HG03565 (cell line): ENCODE results near the gene ENTPD1.

Experiments
- ATAC-seq: cut with Tn5 transposase; IDR thresholded peaks from one replicate; pipeline ENCODE4 v1.9.1; 2021; ENCODE audit warnings: mild to moderate bottlenecking, moderate library complexity; ENCODE audit not compliant: unreplicated experiment

The ENTPD1 gene

DNA sequence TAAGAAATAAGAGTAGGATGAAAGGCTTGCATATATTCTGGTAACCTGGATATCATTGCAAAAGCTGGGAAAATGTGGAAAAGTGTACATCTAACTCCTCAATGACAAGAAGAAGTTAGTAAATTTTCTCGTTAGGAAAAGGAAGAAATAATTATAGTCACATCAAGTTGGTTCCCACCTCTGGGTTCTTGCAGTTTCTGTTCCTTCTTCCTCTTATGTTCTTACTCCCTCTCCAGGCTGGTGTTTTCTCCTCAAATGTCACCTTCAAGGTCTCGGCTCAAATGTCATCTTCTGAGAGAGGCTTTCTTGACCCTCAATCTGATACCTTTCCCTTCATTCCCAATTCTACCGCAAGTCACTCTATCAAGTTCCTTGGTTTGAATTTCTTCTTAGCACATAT lies 64.4 kb downstream of the ENTPD1 start:
- ATAC-seq: peak; percentile 48

DNA sequence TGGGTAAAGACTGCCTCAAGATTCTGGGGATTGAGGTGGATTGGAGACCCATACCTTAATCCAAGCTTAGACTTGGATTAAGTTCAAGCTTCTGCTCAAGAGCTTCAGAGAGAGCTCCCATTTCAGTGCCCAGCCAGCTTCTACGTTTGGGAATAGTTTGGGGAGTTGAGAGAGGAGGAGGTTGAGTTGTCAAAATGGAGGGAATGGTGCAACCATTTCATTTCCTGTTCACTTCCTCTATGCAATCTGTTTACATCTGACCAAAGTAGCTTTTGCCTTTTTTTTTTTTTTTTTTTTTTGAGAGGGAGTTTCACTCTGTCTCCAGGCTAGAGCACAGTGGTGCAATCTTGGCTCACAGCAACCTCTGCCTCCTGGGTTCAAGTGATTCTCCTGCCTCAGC lies 65.8 kb downstream of the ENTPD1 start:
- no peak for ATAC-seq

DNA sequence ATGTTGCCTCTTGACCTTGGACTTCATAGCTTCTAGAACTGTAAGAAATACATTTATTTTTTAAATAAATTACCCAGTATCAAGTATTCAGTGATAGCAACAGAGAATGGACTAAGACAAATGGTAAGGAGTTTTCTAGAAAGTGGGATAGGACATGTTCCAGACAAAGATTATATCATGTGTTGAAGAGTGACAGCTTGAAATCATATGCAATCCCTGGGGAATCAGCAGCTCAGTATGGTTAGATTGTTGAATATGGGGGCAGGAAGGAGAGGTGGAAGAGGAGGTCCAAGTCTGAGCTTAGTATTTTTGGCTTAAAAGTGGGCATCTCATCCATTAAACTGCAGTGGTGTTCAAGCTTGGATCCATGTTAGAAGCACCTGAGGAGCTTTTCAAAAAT lies 74.1 kb downstream of the ENTPD1 start:
- ATAC-seq: no peak

DNA sequence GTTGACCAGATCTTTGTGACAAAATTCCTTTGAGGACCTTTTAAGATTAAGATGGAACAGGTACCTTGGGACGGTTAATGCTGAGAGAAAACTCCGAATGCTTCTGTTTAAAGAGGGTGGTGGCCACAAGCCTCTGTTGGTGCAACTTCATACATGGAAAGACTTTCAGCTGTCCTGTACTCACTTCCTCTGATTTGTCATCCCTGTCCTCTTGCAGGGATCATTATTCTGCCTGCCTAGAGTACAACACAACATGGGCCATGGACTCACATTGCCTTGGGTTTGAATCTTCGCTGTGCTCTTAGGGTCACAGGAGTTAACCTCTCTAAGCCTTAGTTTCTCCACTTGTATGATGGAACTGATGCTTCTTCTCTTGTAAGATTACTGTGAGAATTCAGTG lies 75.1 kb downstream of the ENTPD1 start:
- no peak for ATAC-seq

DNA sequence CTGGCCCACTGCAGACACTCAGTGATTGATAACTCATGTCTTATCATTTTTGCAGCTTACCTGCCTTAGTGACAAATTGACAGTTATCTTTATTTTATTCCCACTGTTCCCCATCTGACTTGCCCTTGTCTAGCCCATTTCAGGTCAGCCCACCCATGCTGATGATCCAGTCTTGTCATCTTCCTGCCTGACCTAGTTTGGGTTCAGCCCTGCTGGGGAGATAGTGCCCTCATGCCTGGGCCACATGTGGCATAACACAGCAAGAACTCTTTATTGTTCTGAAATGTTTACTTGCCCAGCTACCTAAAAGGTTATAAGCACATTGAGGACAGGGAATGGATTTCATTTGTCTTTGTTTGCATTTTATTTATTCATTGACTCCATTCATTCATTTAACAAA lies 75.6 kb downstream of the ENTPD1 start:
- no peak for ATAC-seq

DNA sequence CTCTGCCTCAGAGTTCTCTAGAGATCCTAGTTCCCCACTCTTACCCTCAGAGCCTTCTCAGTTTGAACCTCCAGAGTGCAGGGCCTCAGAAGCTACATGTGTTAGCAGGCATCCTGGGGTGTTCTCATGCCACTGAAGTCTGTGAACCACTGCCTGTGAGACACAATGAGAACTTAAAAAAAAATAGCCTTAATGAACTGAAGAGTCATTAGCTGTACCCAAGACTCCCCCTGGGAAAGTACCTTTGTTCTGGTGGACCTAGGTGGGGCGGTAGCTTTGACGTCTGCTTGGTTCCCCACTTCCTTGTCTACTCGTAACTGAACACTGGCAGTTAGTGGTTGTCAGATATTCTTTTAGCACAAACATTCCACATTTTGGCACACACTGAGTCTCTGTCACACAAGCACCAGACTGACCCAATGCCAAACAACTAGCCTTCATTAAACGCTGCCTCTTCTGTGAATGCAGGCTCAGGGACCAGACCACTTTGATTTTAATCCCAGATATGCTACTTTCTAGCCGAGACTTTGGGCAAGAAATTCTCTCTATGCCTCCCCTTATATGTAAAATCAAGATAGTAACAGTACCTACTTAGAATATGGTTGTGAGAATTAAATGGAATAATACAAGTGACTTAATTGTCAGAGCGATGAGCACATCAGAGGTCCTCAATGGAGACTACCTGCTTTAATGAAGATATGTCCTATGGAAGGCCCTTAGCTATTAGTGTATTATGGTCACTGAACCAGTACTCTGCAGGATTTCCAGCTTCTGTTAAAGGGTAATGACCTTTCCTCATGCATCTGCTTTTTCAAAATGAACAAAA lies 76.5 kb downstream of the ENTPD1 start:
- ATAC-seq: peak; percentile 85

DNA sequence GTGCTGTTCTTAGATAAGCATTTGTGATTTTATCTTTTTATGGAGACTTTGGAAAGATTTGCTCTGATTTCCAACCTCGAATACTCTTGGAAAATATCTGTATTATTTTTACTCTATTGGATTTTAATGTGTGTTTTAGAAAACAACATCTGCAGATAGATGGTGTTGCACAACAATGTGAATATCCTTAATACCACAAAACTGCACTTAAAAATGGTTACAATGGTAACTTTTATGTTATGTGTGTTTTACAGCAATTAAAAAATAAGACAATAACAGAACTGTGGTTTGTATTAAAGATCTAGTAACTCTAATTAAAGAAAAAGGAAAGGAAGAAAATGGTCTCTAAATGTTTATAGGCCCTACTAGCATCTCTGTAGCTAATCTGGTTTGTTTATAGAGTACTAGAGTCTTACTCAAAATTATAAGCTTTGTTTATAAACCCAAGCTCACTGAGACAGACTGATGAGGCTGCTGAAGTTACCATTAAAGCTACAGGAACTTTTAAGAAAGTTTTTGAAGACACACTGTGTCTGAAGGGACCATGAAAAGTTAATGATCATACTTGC lies 77.2 kb downstream of the ENTPD1 start:
- no peak for ATAC-seq

DNA sequence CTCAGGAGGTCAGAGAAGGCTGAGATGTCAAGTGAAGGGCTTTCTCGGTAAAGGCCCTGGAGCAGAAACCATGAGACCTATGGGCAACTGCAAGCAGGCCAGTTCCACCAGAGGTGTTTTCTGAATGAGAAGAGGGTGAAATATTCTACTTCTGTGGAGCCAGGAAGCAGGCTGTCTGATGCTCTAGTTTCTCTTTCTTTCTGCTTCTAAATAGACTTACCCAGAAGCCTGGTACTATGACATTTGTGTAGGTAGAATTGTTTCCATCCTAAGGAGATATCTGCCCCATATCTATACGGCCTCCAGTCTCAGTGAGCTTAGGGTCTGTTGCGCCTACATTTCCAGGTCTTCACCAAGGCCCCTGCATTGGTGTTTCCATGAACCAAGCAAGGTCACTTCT lies 78.4 kb downstream of the ENTPD1 start:
- ATAC-seq: no peak

DNA sequence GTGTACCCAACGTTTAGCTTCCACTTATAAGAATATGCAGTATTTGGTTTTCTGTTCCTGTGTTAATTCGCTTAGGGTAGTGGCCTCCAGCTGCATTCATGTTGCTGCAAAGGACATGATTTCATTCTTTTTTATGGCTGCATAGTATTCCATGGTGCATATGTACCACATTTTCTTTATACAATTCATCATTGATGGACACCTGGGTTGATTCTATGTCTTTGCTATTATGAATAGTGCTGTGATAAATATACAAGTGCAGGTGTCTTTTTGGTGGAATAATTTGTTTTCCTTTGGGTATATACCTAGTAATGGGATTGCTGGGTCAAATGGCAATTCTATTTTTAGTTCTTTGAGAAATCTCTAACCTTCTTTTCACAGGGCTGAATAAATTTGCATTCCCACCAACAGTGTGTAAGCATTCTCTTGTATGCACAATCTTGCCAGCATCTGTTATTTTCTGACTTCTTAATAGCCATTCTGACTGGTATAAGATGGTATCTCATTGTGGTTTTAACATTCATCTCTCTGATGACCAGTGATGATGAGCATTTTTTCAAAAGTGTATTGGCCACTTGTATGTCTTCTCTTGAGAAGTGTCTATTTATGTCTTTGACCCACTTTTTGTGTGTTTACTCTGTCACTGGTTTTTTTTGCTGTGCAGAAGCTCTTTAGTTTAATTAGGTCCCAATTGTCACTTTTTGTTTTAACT lies 79.3 kb downstream of the ENTPD1 start:
- ATAC-seq: no peak

DNA sequence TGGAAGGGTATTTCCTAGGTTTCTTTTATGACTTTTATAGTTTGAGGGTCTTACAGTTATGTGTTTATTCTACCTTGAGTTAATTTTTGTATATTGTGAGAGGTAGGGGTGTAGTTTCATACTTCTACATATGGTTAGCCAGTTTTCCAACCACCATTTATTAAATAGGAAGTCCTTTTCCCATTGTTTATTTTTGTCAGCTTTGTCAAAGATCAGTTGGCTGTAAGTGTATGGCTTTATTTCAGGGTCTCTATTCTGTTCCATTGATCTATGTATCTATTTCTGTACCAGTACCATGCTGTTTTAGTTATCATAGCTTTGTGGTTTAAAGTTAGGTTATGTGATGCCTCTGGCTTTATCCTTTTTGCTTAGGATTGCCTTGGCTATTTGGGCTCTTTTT lies 79.9 kb downstream of the ENTPD1 start:
- no peak for ATAC-seq

DNA sequence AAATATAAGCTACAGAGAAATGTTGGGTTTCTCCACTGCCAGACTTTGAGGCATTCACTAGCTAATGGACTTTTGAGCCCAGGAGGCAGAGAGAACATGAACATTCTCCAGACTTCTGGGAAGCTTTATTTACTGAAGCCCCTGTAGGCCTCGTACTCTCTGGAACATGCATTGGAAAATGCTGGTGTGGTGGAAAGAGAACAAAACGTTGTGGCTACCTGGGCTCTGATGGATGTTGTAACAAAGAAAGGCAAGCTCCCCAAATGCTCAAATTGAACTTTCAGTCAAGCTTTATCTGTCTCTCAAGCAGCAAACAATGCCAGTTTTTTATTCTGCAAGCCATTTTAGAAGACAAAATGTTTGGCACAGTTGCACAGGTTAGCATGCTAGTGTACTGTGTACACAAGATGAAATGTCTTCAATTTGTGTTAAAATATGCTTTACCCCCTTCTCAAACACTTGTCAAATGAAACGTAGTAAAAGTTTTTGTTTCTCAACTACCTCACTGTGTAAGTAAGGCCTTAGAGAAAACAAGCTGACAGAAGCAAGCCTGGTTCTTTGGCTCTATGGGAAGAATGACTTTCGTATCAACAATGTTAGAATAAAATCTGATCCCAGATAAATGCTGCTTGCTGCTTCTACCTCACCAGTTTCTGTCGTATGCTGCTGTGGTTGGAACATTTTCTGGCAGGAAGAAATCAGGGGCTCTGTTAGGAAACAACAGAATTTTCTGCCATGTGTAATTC lies 80.8 kb downstream of the ENTPD1 start:
- ATAC-seq: no peak

DNA sequence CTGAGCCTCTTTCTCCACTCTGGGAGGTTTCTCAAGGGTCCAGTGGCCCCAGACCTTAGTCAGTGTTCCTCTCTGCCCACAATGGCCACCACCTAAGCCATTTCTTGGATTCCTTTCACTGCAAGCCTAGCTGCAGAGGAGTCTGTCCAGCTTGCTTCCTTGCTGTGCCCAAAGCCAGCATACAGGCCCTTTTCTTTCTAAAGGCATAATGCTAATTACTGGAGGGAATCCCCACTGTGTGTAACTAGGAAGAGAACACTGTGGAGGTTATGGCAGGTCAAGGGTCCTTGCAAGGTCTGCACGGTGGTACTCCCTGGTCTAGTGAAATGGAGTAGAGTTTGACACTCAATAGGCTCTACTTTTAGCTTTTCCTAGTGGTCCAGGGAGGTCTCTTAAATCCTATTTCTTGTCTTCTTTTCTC lies 81.4 kb downstream of the ENTPD1 start:
- ATAC-seq: peak; percentile 12

DNA sequence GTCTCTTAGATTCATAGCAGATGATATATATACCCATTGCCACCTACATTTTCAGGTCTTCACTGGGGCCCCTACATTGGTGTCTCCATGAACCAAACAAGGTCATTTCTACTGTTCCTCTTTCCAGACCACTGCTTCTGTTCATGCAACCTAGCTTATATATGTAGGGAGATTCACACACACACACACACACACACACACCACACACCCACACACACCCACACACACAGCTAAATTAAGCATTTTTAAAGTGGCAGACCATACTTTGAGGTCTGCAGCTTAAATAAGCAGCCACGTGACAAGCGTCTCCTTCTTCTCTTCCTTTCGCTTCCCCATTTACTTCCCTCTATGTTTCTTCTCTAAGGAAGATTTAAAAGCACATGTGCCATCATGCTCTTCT lies 81.8 kb downstream of the ENTPD1 start:
- ATAC-seq: peak; percentile 38

DNA sequence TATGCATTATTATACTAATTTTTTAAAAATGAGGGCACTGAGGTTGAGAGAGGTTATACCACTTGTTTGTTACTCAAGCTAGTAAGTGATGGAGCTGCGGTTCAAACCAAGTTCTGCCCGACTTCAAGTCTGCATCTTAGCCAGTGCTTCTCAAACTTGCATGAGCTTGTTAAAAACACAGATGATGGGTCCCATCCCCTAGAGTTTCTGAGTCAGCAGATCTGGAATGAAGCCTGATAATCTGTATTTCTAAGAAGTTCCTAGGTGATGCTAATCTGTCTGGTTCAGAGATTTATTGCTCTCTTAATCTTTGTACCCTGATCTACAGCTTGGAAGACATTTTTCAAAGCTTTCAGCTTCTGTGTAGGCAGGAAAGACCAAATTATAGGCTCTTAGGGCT lies 84.2 kb downstream of the ENTPD1 start:
- ATAC-seq: no peak

DNA sequence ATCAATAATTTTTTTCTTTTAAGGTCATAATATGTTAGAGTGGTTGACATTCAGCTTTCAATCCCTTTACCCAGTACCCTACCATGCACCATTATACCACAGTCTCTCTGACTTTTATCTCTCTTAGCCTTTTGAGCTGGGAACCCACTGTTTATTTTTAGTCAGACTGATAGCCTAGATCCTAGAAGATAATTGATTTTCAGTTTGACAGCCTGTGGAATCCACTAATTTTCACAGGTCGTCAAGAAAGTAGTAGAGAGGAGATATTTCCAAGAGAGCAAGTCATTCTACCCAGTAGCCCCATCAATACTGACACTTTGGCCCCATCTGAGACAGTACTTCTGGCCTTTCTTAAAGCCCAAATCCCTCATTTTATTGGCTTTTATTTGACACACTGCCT lies 84.7 kb downstream of the ENTPD1 start:
- no peak for ATAC-seq

DNA sequence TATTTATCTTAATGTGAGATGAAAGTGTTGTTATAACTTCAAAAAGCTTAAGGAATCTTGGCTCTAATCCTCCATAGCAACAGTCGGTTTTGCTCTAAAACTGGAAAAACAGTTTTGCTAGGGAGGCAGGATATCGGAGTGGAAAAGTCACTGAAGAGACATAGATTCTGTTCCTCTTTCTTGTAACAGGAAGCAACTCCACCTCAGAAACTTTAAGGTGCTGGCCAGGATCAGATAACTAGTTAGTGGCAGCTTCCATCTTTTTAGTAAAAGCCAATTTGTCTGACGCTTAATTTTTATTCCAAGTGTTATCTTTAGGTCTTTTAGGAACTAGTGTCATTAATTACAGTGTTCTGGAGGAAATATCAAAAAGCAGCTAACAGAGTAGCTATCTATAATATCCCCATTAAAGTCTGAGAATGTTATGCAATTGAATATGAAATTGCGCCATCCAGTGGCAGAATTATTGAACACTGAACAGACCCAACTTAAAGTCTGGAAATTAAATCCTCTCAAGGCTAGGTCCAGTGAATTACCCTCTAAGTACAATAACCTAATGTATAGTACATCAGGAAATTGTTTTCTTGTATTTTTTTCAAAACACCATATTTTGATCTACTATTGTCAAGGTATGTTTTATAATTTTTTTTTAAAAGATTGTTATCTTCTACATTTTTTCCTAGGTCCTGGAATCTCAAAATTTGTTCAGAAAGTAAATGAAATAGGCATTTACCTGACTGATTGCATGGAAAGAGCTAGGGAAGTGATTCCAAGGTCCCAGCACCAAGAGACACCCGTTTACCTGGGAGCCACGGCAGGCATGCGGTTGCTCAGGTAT lies 85.9 kb downstream of the ENTPD1 start:
- ATAC-seq: peak; percentile 30

DNA sequence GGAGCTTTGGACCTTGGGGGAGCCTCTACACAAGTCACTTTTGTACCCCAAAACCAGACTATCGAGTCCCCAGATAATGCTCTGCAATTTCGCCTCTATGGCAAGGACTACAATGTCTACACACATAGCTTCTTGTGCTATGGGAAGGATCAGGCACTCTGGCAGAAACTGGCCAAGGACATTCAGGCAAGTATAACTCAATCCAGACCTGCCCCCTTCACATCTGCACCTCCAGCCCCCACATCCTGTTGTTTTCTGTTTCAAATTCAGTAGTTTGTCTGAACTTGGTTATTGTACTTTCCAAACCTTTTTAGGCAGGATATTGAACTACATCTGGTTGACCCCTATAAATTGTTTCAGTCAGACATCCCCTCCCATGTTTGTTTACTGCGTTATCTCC lies 89.4 kb downstream of the ENTPD1 start:
- no peak for ATAC-seq

DNA sequence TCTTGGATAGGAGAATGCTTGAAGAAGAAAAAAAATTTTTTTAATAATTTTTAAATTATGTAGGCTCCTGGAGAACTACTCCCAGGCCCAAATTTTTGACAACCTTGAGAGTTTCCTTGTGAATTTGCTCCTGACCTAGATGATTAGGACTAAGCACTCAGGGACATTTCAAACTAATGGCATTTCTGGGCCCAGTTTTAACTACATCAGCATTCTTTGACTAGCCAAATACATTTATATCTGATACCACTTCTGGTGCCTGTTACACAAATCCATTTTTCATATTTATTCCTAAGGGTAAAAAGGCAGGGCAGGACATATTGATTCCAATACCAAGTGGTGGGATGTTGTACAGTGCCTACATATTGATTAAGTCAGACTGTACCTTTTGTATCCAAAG lies 91.0 kb downstream of the ENTPD1 start:
- no peak for ATAC-seq

DNA sequence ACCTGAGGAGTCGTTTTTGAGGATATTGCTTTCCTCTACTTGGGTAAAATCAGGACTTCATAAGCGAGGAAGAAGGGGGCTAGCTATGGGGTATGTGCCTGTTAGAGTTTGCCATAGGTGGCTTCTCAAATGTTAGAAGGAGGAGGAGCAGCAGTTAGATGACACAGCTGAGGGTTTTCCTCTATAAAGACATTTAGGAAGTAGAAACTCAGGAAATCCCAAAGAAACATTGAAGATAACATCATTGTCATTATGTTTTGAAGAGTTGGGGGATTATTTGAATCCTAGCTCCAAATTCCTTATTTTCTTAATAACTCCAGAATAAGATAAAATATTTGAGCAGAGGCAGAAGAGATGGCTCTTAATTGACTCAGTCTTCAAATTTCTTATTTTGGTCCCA lies 92.9 kb downstream of the ENTPD1 start:
- no peak for ATAC-seq

DNA sequence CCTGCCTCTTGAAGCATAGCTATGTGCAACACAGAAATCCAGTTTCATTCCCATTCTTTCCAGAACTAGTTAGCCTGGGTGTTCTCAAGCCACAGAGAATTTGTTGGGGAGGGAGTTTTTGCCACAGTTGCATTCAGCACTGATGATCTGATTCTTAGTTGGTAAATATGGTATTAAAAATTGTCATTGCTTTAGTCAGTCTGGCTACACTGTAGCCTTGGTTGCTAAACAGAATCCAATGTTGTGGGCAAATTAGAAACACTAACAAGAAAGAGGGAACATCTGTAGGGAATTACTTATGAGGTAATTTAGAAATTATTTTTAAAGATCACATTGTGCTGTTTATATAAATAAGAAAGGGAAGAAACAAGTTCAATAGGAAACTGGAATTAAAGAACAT lies 94.8 kb downstream of the ENTPD1 start:
- no peak for ATAC-seq
